IMR-90 (cell line): ENCODE data around the gene SCN4A. TPM values are rescaled to one million over a fixed set of nuclear protein-coding genes. Genes with fewer than 3 reads are reported as not detected.

Experiments used
- ATAC-seq: fragments of 200-7000 bp; cut with Tn5 transposase; 2 replicates; pipeline ENCODE4 v1.9.1; 2020; ENCODE audit warnings: low read depth, mild to moderate bottlenecking, moderate library complexity
- BruUV-seq: library from RNA; stranded (reverse); fragments of 400-500 nt; replicated peaks from 2 replicates; lab custom pipeline; 2021; lab: Mats Ljungman, UMichigan
- CTCF ChIA-PET: fragments of 300-600 bp; formaldehyde crosslinking; extraction: SDS; loops from one replicate; lab custom pipeline; 2021; ENCODE audit warnings: antibody characterized with exemption; lab: Yijun Ruan, JAX
- POLR2A ChIA-PET: fragments of 300-600 bp; sonication (Branson Sonifier 250); formaldehyde crosslinking; loops from one replicate; lab custom pipeline; 2022; ENCODE audit warnings: antibody characterized with exemption; ENCODE audit not compliant: unreplicated experiment; lab: Charles Lee
- DNase-seq: peaks from one replicate; pipeline ENCODE4 v3.0.0; 2013
- H2AFZ ChIP-seq: replicated peaks from 2 replicates; pipeline ENCODE3; 2013; ENCODE audit warnings: low read length, mild to moderate bottlenecking; ENCODE audit not compliant: poor library complexity
- H2AK5ac ChIP-seq: 2 replicates; pipeline ENCODE4 v1.6.1; 2013; ENCODE audit warnings: low read depth, low read length, inconsistent platforms
- H2AK9ac ChIP-seq: replicated peaks from 2 replicates; pipeline ENCODE3; 2013; ENCODE audit warnings: mild to moderate bottlenecking, low read depth, low read length, moderate library complexity; ENCODE audit not compliant: poor library complexity
- H2BK120ac ChIP-seq: 2 replicates; pipeline ENCODE4 v1.6.1; 2013; ENCODE audit warnings: low read depth, low read length, inconsistent platforms
- H2BK15ac ChIP-seq: 3 replicates; pipeline ENCODE4 v1.6.1; 2013; ENCODE audit warnings: low read depth, low read length, inconsistent platforms
- H2BK20ac ChIP-seq: 2 replicates; pipeline ENCODE4 v1.6.1; 2013; ENCODE audit warnings: low read depth, mild to moderate bottlenecking, inconsistent platforms, low read length, moderate library complexity
- H2BK5ac ChIP-seq: 2 replicates; pipeline ENCODE4 v1.6.1; 2013; ENCODE audit warnings: mild to moderate bottlenecking, low read depth, low read length, inconsistent platforms; ENCODE audit not compliant: poor library complexity, severe bottlenecking
- H3K14ac ChIP-seq: replicated peaks from 2 replicates; pipeline ENCODE4 v1.6.1; 2013; ENCODE audit warnings: low read depth, low read length, inconsistent platforms
- H3K18ac ChIP-seq: 2 replicates; pipeline ENCODE4 v1.6.1; 2013; ENCODE audit warnings: low read depth, low read length, control low read depth
- H3K23ac ChIP-seq: 2 replicates; pipeline ENCODE4 v1.6.1; 2013; ENCODE audit warnings: low read depth, low read length, inconsistent platforms
- H3K27ac ChIP-seq: 2 replicates; pipeline ENCODE4 v1.5.1; 2013; ENCODE audit warnings: mild to moderate bottlenecking, control low read depth, low read length; ENCODE audit not compliant: insufficient read depth
- H3K27me3 ChIP-seq: 2 replicates; pipeline ENCODE4 v1.6.1; 2013; ENCODE audit warnings: low read length; ENCODE audit not compliant: control insufficient read depth, insufficient read depth
- H3K36me3 ChIP-seq: 2 replicates; pipeline ENCODE4 v1.6.1; 2013; ENCODE audit warnings: low read length, mixed read lengths; ENCODE audit not compliant: control insufficient read depth, insufficient read depth
- H3K4ac ChIP-seq: 2 replicates; pipeline ENCODE4 v1.6.1; 2013; ENCODE audit warnings: low read depth, low read length, inconsistent platforms
- H3K4me1 ChIP-seq: 2 replicates; pipeline ENCODE4 v1.6.1; 2013; ENCODE audit warnings: low read length, mixed read lengths; ENCODE audit not compliant: control insufficient read depth, insufficient read depth
- H3K4me2 ChIP-seq: 2 replicates; pipeline ENCODE4 v1.6.1; 2013; ENCODE audit warnings: low read depth, mild to moderate bottlenecking, control low read depth, low read length, moderate library complexity
- H3K4me3 ChIP-seq: 2 replicates; pipeline ENCODE4 v1.5.1; 2013; ENCODE audit warnings: low read depth, mild to moderate bottlenecking, control low read depth, low read length, moderate library complexity; ENCODE audit not compliant: insufficient read depth
- H3K56ac ChIP-seq: 2 replicates; pipeline ENCODE4 v1.6.1; 2013; ENCODE audit warnings: low read length, inconsistent platforms; ENCODE audit not compliant: insufficient read depth; ENCODE audit errors: extremely low read depth
- H3K79me1 ChIP-seq, 2 experiments: 2 replicates each; pipeline ENCODE4 v1.6.1; 2013; ENCODE audit warnings: low read length in 2 of 2, inconsistent platforms in 1 of 2, low read depth in 1 of 2
- H3K9ac ChIP-seq: 2 replicates; pipeline ENCODE4 v1.6.1; 2013; ENCODE audit warnings: low read depth, low read length, control low read depth
- H3K9me1 ChIP-seq: 2 replicates; pipeline ENCODE4 v1.6.1; 2013; ENCODE audit warnings: low read length, inconsistent platforms; ENCODE audit not compliant: insufficient read depth
- H3K9me3 ChIP-seq: 2 replicates; pipeline ENCODE4 v1.6.1; 2013; ENCODE audit warnings: low read length; ENCODE audit not compliant: control insufficient read depth, insufficient read depth
- H4K20me1 ChIP-seq: 2 replicates; pipeline ENCODE4 v1.6.1; 2013; ENCODE audit warnings: low read length, inconsistent platforms; ENCODE audit not compliant: insufficient read depth
- H4K5ac ChIP-seq: 2 replicates; pipeline ENCODE4 v1.6.1; 2013; ENCODE audit warnings: mild to moderate bottlenecking, low read depth, low read length, control low read depth
- H4K8ac ChIP-seq, 2 experiments: 2 replicates each; pipeline ENCODE4 v1.6.1; 2013; ENCODE audit warnings: low read depth in 2 of 2, low read length in 2 of 2, control low read depth in 1 of 2, inconsistent platforms in 1 of 2
- H4K91ac ChIP-seq: 2 replicates; pipeline ENCODE4 v1.6.1; 2013; ENCODE audit warnings: low read depth, low read length, inconsistent platforms; ENCODE audit not compliant: insufficient read depth
- BHLHE40 ChIP-seq: fragments of 150-350 bp; IDR thresholded peaks from 2 replicates; pipeline ENCODE4 v1.6.1; 2016; ENCODE audit warnings: mild to moderate bottlenecking, low read depth, low read length
- WGBS, 2 experiments: methylation state at CpG; one replicate each; pipeline versions ENCODE4 v1.1.5 to v1.1.7; 2013; ENCODE audit warnings: missing lambda C conversion rate in 2 of 2; ENCODE audit not compliant: insufficient read length in 1 of 2; ENCODE audit errors: extremely low coverage in 2 of 2; 5-methylcytosine and 5-hydroxymethylcytosine counted together
- dilution Hi-C: fragments of 300-500 bp; cut with HindIII; formaldehyde crosslinking; loops from one replicate; pipeline ENCODE4 v1.14.3; 2018; ENCODE audit warnings: low sequenced_read_pairs; ENCODE audit not compliant: unreplicated experiment
- in situ Hi-C: fragments of 300-500 bp; cut with MboI; formaldehyde crosslinking; loops from 3 replicates; pipeline ENCODE4 v1.14.3; 2019; ENCODE audit warnings: low sequenced_read_pairs, inconsistent platforms, mixed read lengths
- intact Hi-C: fragments of 100-400 bp; cut with micrococcal nuclease; formaldehyde crosslinking; loops from 2 replicates; pipeline ENCODE4 v1.10.0; 2022
- polyA plus RNA-seq, 3 experiments: library from polyadenylated mRNA; depleted of rRNA; stranded (reverse); fragments of >200 nt; gene quantifications; 2 replicates each; pipeline ENCODE4 v1.2.3, GENCODE V29; 2012; ENCODE audit warnings: low replicate concordance in 1 of 3
- total RNA-seq: library from RNA; depleted of rRNA; stranded (reverse); fragments of >200 nt; gene quantifications from 2 replicates; pipeline ENCODE4 v1.2.3, GENCODE V29; 2012
- TF ChIP-seq, protein P1 (sequence below): fragments of 150-350 bp; IDR thresholded peaks from 2 replicates; pipeline ENCODE4 v1.6.1; 2017; ENCODE audit warnings: mild to moderate bottlenecking, antibody characterized with exemption, low read length, low read depth

Gene SCN4A
- total and polyA plus RNA-seq, 2 of the 4 experiments (the other 2 are of a cell fraction): not detected

DNA sequence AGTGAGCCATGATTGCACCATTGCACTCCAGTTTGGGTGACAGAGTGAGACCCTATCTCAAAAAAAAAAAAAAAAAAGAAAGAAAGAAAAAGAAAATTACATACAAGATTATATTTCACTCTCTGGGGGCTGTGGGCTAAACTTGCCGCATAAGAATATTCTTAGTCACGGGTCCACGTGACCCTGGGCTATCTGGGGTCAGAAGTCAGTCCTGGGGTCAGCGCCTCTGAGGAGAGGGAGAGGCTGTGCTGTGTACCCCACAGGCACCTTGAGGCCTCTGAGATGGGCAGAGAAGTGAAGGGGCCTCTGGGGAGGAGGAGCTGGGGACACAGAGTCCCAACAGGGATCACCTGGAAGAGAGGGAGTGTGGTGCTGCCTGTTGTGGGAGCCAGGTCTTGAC, 34.8 kb downstream of the SCN4A start:
- ATAC-seq (no peak), DNase-seq (no peak)
- H3K36me3 ChIP-seq: no peaks in the 10 kb centered on the region
- H3K4me3 ChIP-seq: no peak overlapping the region
- H3K9me1 ChIP-seq: no peaks in the 10 kb centered on the region
- H3K4me2 ChIP-seq: no peak overlapping the region
- WGBS, 2 experiments: no CpG with 5 or more reads among the region's 4 CpGs
- H2BK120ac ChIP-seq: no peak overlapping the region
- BruUV-seq: no TSS peak
- no peak overlapping the region for H3K56ac ChIP-seq
- H3K9me3 ChIP-seq: no peaks in the 10 kb centered on the region; the same call in 1 of the 2 replicates
- ChIA-PET POLR2A (no interaction called here), CTCF (no interaction called here)
- TF ChIP-seq, protein P1, sequence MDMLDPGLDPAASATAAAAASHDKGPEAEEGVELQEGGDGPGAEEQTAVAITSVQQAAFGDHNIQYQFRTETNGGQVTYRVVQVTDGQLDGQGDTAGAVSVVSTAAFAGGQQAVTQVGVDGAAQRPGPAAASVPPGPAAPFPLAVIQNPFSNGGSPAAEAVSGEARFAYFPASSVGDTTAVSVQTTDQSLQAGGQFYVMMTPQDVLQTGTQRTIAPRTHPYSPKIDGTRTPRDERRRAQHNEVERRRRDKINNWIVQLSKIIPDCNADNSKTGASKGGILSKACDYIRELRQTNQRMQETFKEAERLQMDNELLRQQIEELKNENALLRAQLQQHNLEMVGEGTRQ: no peak
- TF ChIP-seq BHLHE40: no peak
- H3K4me1 ChIP-seq: no peaks in the 10 kb centered on the region
- H2AK5ac ChIP-seq: no peak overlapping the region
- no peak overlapping the region for H3K14ac ChIP-seq
- no peak overlapping the region for H3K23ac ChIP-seq
- no peak overlapping the region for H4K8ac ChIP-seq
- no peak overlapping the region for H2AFZ ChIP-seq
- no peak overlapping the region for H3K18ac ChIP-seq
- H3K9ac ChIP-seq: no peak overlapping the region
- no peak overlapping the region for H2BK20ac ChIP-seq
- H2BK5ac ChIP-seq: no peak overlapping the region
- intact Hi-C loops (no loop called here), in situ Hi-C loops (no loop called here), dilution Hi-C loops (no loop called here)
- H3K79me1 ChIP-seq: no peaks in the 10 kb centered on the region
- H2BK15ac ChIP-seq: no peak overlapping the region
- no peak overlapping the region for H4K5ac ChIP-seq
- H2AK9ac ChIP-seq: no peak overlapping the region
- peaks cover 35% of the 10 kb centered on the region for H3K27me3 ChIP-seq
- no peak overlapping the region for H4K91ac ChIP-seq
- H3K27ac ChIP-seq: no peak overlapping the region
- H4K20me1 ChIP-seq: no peaks in the 10 kb centered on the region
- no peak overlapping the region for H3K4ac ChIP-seq
